ENCODE data around the gene PDE8B. TPM values are rescaled to one million over a fixed set of nuclear protein-coding genes. Genes with fewer than 3 reads are reported as not detected.

The PDE8B gene
- total RNA-seq, 1 experiment from 2014 or later = 0.07 TPM

DNA sequence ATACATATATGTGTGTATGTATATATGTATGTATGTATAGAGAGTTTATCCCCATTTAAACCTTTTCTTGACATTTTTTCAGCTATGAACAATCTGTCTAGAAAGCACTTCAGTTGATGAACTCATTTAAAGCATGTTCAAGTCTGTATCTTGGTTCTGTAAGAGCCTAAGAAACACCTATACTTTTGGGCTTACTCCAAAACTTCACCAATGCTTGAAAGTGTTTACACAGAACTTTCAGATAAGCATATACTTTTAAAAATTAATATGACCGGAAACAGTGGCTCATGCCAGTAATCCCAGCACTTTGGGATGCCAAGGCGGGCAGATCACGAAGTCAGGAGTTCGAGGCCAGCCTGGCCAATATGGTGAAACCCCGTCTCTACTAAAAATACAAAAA, 250.8 kb downstream of the PDE8B start:
- Histone ChIP-seq H3K18ac (ENCODE audit: insufficient read length, low read depth, low read length) (no peak overlapping the region), H2BK20ac (ENCODE audit: low read depth, low read length, poor library complexity, severe bottlenecking) (no peak overlapping the region), H3K23me2 (ENCODE audit: insufficient read length, low read depth, low read length, poor library complexity, severe bottlenecking) (no peaks in the 10 kb centered on the region), H4K91ac (ENCODE audit: insufficient read length, low read depth, low read length) (no peak overlapping the region), H2BK120ac (ENCODE audit: low read depth, low read length, poor library complexity, severe bottlenecking) (no peak overlapping the region), H3K4me2 (ENCODE audit: insufficient read depth, insufficient read length, low read length) (no peak overlapping the region), H2BK12ac (ENCODE audit: insufficient read length, low read depth, low read length) (no peak overlapping the region), H3K9ac (ENCODE audit: extremely low read depth, insufficient read length, low read length) (no peak overlapping the region), H3T11ph (ENCODE audit: low read length) (no peak overlapping the region), H3K56ac (ENCODE audit: insufficient read length, low read depth, low read length) (no peak overlapping the region), H2AFZ (ENCODE audit: low read length) (no peak overlapping the region), H4K5ac (ENCODE audit: insufficient read length, low read depth, low read length) (no peak overlapping the region), H4K8ac (replicated peaks; ENCODE audit: insufficient read length, low read depth, low read length) (no peak overlapping the region), H3K23ac (ENCODE audit: insufficient read length, low read depth, low read length) (no peak overlapping the region), H2AK5ac (ENCODE audit: insufficient read length, low read length) (no peak overlapping the region), H3K27me3 (ENCODE audit: insufficient read depth, low read length) (no peaks in the 10 kb centered on the region), H4K20me1 (ENCODE audit: control insufficient read depth, insufficient read depth, insufficient read length) (no peaks in the 10 kb centered on the region), H2BK15ac (ENCODE audit: low read depth, low read length) (no peak overlapping the region), H3K14ac (ENCODE audit: insufficient read depth, low read length) (no peak overlapping the region), H3K79me1 (ENCODE audit: insufficient read depth, low read depth, low read length, poor library complexity, severe bottlenecking) (no peaks in the 10 kb centered on the region), H3K79me2 (ENCODE audit: insufficient read depth, low read length) (no peaks in the 10 kb centered on the region), H2BK5ac (ENCODE audit: insufficient read length, low read length) (no peak overlapping the region), H3K27ac (ENCODE audit: insufficient read length, low read depth, low read length) (no peak overlapping the region), H3K4me1 (ENCODE audit: insufficient read depth, low read length) (no peaks in the 10 kb centered on the region), H3K9me3 (ENCODE audit: control insufficient read depth, low read depth, low read length) (no peaks in the 10 kb centered on the region), H3K4ac (ENCODE audit: low read depth, low read length) (no peak overlapping the region)
- no peak for DNase-seq
- Mint-ChIP-seq H3K36me3 (ENCODE audit: insufficient read depth in 1 of 3, low read depth in 3 of 3) (peaks cover 0 to 4% (median 0%) of the 10 kb centered on the region in 3 experiments; a peak in 1 of 7 replicates), H3K27me3 (ENCODE audit: low read depth) (no peaks in the 10 kb centered on the region), H3K4me1 (no peaks in the 10 kb centered on the region), H3K27ac (no peak overlapping the region), H3K4me3 (no peak overlapping the region), H3K9me3 (no peaks in the 10 kb centered on the region)
- TF ChIP-seq, protein P1, sequence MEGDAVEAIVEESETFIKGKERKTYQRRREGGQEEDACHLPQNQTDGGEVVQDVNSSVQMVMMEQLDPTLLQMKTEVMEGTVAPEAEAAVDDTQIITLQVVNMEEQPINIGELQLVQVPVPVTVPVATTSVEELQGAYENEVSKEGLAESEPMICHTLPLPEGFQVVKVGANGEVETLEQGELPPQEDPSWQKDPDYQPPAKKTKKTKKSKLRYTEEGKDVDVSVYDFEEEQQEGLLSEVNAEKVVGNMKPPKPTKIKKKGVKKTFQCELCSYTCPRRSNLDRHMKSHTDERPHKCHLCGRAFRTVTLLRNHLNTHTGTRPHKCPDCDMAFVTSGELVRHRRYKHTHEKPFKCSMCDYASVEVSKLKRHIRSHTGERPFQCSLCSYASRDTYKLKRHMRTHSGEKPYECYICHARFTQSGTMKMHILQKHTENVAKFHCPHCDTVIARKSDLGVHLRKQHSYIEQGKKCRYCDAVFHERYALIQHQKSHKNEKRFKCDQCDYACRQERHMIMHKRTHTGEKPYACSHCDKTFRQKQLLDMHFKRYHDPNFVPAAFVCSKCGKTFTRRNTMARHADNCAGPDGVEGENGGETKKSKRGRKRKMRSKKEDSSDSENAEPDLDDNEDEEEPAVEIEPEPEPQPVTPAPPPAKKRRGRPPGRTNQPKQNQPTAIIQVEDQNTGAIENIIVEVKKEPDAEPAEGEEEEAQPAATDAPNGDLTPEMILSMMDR (conservative IDR thresholded peaks at IDR 0.05) = no peak
- no CpG with 5 or more reads among the region's 5 CpGs for WGBS (ENCODE audit: extremely low coverage, insufficient read length, low lambda C conversion rate)
